RPMI8226 (cell line): ENCODE results near the gene LIMA1.
"Not testable (repeated sequence)": the region's sequence is repeated elsewhere in the genome, so short reads cannot be mapped to it uniquely, and the experiment has no call there.

Experiments used
- DNase-seq: peaks from one replicate; pipeline ENCODE4 v3.0.0-alpha.2; 2015

LIMA1 gene

DNA sequence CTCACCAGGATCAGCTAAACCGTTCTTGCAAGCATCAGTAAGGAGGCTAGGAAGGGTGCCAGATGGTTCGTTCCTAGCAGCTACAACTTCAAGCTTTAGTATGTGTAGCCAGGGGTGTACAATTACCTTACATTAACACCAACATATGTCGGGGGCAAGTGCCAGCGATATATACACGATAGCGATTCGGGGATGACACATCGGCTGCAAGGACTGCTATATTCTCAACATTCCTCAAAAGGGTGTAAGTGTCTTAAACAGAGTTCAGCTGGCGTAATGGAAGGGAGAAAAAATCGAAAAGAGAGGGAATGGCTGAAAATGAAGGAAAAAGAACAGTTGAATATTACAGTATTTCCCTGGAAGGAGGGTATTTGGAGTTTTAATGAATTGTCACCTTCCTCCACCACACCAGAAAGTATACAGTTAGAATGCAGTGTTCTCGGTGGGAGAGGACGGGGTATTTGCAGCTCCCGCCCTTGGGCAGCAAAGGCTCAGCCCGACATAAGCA, 545 bp downstream of the LIMA1 start:
- no peak for DNase-seq

DNA sequence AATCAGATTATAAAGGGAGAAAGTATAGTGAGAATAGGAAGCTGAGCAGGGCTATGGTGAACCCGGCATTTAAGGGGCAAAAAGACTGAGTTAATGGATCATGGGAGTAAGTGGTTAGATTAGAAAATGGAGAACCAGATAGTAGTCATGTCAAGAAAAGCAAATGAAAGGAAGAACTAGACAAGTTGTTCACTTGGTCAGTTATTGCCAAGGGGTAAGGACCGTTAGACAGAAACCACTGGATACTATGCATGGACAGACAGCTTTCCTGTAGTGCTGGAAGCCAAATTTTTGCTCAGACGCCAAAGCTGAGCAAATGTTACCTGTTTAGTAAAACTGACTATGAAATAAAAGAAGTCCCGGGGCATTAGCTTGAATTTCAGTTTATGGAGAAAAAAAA, 3.8 kb downstream of the LIMA1 start:
- no peak for DNase-seq

DNA sequence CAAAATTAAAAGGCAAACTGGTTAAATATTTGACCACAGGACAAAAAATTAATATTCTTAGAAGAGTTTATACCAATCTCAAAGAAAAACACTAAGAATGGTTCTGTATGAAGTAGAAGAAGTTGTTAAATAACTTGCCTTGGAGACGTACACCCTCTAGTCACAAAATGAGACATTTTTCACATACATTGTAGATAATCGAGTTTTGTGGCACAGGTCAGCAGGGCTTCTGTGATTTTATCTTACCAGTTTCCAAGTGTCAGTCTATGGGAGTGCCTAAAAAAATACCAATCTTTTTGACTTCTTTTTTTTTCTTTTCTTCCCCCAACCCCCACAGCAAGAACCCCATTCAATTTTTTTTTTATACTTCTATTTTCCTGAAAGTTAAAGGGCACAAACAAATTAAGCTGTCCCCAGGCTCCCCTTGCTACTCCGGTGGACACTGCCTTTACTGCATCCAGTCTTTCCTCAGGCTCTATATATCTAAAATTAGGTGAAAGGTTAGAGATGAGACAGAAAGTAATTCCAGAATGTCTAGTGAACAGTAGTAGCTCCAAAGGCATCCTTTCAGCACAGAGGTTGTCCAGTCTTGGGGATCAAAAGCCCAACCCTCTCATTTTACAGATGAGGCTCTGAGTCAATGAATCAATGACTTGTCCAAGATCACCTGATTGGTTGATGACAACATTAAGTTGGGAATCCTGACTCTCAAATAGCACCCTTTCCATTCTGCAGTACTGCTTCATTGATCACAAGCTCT, 6.2 kb downstream of the LIMA1 start:
- DNase-seq = no peak

DNA sequence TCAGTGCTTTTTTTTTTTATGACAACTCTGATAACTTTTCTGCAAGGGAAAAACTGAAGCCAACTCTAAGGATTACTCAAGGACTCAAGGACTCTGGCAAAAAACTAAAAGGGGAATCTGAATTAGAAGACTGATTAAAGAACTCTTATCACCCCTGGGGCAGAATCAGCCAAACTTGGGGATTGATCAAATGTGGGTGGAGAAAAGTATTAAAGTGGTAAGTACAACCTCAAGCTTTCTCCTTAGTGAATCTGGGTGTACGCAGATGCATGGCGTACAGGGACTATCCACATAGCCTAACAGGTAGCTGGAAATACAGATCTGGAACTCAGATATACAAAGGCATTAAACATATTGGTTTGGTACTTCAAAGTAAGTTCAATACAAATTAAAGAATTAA, 7.3 kb downstream of the LIMA1 start:
- DNase-seq = no peak

DNA sequence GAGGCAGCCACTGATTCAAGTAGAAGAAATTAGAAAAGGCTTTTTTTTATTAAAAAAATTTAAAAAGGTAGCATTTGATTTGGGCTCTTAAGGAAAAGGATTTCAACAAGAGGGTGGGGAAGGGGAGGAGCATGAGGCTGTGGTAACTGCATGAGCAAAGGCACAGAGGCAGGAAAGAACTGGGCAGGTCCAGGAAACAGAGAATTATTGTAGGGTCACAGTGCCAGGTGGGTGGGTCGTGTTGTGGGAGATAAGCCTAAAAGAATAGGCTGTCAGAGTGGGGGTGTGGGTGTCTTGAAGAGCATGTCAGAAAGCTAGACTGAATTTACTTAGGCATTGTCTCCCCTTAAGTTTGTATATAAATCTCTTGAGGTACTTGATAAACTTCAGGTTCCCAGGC, 7.8 kb downstream of the LIMA1 start:
- DNase-seq = no peak

DNA sequence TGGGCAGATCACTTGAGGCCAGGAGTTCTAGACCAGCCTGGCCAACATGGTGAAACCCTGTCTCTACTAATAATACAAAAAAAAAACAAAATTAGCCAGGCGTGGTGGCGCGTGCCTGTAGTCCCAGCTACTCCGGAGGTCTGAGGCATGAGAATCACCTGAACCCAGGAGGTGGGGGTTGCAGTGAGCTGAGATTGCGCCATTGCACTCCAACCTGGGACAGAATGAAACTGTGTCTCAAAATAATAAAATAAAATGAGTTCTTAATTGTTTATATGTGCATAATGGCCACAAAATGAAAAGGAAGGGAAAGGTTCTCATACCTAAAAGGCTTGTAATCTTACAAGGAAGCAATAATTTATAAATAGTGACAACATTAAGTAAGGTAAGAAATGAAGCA, 8.2 kb downstream of the LIMA1 start:
- not testable (repeated sequence) for DNase-seq

DNA sequence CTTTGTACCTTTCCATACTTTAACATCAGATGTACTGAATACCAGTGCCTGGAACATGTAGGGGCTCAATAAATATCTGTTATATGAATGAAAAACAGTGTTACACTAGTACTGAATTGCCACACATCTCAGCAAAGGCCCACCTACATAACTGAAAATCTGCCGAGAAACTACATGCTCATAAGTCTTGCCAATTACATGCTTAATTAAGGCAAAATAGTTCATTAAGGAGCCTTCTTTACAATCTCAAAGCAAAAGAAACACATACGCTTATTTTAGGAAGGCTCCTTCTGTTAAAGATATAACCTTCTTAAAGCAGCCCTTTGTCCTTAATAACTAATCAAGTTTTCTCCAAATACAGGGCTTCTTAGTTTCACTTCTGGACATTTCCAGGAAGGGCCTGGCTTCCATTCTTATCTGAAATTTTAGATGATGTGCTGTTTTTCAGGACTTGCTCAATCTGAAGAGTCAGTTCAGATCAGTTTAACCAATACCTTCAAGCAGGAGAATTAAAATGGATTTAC, 11.5 kb downstream of the LIMA1 start:
- DNase-seq = no peak

DNA sequence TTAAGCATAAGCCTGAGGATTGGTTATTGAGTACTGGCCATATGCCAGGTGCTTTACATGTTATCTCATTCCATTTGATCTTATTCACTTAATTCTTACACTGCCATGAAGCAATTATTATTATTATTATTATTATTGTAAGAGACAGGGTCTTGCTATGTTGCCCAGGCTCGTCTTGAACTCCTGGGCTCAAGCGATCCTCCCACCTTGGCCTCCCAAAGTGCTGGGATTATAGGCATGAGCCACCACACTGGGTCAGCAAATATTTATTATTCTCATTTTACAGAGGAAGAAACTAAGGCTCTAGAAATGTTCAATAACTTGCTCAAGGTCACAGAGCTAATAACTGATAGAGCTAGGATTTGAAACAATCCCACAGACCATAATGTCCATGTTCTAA, 14.8 kb downstream of the LIMA1 start:
- DNase-seq = no peak

DNA sequence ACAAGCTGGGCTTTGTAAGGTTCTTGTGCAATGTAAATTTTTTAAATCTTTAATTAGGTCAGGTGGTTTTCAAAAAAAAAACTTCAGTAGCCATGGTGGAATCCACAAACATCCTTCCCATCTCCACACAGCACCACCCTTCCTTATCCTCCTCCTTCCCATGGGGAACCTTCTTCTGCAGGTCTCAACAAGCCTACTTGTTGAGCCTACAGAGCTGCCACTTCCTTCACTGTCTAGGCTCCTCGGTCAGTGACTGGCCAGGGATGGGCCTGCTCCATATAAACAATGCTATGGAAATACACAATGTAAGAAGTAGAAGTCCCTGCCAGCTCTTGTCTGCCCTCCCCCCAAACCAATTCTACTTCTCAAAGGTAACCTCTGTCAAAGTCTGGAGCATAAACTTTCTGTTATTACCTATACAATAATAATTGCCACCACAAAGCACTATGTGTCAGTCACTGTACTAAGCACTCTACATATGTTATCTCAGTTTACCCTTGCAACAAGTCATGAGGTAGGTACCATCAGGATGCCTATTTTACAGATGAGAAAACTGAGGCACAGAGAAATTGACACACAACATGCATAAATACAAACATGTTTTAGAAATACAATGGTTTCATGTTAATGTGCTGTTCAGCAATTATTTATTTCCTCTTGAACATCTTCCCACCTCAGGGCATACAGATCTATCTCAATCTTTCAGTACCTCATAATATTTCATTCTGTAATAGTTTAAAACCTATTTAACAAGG, 17.4 kb downstream of the LIMA1 start:
- DNase-seq = no peak

DNA sequence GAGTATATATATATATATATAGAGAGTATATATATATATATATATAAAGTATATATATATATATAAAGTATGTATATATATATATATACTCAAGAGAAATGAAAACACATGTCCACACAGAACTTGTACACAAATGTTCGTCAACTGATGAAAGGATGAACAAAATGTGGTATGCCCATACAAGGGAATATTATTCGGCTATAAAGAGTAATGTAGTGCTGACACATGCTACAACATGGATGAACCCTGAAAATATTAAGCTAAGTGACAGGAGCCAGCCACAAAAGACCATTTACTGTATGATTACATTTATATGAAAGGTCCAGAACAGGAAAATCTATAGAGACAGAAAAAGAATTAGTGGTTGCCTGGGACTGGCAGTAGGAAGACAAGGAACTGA, 19.5 kb downstream of the LIMA1 start:
- DNase-seq = no peak

DNA sequence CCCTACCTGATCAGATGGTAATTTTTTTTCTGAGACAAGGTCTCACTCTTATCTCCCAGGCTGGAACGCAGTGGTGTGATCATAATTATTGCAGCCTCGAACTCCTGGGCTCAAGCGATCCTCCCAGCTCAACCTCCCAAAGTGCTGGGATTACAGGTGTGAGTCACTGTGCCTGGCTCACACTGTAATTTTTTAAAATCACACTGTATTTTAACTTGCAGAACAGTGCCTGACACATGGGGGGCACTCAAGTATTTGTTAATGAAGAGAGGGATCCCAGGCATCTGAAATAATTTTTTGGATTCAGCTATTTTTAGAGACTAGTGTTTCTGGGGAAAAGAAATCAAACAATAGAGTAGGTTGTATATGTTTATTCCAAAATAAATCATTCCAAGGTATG, 21.7 kb downstream of the LIMA1 start:
- no peak for DNase-seq

DNA sequence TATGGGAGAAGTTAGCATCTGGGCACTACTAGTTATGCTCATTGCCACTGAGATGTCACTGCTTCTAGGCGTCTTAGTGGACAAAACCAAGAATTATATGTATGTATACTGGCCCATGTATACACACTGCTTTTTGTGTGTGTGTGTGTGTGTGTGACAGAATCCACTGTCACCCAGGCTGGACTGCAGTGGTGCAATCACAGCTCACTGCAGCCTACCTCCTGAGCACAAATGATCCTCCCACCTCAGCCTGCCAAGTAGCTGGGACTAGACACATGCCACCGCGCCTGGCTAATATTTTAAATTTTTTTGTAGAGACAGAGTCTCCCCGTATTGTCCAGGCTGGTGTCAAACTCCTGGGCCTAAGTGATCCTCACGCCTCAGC, 25.2 kb downstream of the LIMA1 start:
- no peak for DNase-seq

DNA sequence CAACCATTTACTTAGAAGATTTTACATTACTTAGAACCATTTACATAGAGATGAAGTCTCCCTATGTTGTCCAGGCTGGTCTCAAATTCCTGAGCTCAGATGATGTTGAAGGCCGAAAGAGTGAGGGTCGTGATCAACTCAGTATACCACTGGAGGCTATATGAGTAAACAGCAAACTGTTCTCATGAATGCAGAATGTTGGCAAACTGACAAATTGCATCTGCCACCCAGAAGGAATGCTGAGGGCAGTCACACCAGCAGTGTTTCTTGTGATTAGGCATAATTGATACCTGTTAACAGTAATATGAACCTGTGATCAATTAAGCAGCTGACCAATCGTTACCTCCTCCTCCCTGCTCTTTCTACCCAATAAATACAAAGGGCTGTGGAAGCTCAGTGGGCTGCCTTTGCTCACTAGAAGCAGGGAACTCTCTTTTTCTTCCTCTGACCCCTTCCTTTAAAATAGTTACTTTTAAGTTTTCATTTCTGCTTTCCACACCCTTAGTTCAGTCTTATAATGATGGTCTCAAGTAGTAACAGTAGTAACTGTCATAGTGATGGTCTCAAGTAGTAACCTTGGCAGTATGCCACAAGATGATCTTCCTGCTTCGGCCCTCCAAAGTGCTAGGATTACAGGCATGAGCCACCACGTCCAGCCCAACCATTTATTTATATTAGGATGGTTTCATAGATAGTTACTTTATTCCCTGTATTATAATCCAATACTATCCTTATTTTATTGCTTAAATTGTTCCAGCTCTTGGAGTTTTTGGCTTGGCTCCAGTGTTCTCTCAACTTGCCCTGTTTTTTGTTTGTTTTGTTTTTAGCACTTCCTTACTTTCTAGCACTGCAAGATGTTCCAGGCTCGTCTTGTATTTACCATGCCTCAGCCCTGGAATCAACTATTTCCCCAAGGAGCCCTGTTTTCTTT, 25.8 kb downstream of the LIMA1 start:
- no peak for DNase-seq

DNA sequence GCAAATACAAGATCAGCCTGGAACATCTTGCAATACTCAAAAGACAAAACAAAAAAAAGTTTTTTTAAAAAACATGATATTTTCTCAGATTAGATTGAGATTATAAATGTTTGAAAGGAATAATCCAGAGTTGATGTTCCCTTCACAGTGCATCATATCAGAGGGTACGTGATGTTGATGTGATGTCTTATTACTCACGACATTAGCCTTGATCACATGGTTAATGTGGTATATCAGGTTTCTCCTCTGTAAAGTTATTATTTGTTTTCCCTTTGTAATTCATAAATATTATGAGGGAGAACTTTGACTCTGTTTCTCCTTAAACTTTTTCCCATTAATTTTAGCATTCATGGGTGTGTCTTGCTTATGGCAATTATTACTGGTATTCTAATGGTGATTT, 26.6 kb downstream of the LIMA1 start:
- DNase-seq = no peak

DNA sequence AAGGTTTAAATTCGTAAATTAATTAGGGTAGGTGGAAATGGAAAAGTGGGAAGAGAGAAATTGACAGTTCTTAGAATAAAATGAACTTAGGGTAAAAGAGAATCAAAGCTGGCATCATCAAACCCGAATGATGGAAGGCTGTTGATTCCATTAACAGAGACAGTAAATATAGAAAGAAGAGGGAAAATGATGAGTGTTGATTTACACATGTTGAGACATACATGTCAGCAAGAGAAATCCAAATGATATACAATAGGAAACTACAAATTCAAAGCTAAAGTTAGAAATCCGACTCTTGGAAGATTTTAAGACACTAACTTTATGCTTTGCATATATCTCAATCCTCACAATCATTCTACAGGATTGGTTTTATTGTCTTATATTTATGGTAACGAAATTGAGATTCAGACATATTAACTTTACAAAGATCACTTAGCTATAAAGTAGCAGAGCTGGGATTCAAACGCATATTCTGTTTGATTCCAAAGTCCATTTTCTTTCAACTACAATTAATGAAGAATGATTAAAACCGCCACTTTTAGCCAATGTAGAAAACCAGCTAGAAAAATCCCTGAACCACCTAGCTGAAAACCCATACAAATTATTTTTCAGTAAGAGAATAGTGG, 30.2 kb downstream of the LIMA1 start:
- DNase-seq = no peak

DNA sequence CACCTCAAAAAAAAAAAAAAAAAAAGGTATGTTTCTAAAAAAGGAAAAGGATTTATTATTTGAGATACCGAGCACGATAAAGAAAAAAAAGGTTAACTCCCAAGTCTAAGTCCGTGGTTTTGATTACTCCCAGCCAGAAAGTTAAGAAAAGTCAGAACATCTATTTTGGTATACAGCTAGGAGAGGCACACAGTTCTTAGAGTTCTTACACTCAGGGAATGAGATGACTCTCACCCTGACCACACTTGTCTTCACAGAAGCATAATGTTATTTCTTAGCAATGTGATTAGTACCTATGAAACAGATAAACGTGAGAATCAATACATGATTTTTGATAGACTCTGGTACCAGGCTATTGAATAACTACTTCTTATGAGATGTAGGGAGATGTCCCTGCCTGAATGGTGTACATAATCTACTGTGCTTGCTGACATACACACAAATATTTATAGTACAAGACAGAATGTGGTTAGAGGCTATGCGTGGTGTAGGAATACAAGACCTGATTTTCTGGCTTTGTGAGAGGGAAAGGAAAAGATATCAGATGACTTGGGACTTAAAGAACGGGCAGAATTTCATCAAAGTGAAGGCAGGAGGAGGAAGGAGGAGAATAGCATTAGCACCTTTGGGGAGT, 31.6 kb downstream of the LIMA1 start:
- DNase-seq = no peak

DNA sequence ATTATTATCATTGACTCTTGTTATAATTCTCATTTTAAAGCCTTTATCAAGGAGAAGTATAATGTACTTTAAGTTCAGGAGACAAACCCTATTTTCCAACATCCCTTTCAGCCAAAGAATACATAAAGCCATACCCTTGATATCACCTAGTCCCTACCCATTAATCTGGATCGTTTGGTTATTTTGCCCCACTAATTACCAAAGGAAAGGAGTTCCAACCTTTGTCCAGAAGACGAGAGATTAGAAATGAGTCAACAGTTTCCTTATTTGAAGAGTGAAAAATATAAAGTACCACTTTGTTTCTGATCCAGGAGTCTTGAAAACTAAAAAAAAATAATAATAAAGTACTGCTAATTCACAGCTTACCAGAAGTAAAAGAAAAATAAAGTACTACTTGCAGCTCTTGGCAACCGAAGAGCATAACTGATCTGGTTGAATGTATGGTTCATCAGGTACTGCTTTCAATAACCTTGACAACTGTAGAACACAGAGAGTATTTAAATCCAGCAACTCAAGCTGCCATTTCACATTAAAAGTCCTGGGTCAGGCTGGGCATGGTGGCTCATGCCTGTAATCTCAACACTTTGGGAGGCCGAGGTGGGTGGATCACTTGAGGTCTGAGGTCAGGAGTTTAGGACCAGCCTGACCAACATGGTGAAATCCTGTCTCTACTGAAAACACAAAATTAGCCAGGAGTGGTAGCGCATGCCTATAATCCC, 33.7 kb downstream of the LIMA1 start:
- DNase-seq = no peak

DNA sequence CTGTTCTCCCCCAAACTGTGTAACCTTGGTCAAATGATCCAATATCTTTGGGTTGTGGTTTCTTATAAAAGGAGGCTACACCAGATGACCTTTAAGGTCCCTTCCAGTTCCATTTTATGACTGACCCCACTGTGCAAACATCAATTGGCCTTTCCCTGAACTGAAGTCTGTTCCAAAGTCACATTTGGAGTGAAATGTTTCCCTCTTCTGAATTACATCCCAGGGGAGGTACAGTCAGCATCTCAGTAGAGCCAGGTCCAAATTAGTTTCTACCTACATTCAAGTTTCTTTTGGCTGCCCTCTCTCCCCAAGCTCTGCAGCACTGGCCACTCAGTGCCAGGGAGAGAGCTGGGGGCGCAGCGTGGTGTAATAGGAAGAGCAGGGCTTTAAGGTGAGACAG, 34.4 kb downstream of the LIMA1 start:
- DNase-seq = no peak

DNA sequence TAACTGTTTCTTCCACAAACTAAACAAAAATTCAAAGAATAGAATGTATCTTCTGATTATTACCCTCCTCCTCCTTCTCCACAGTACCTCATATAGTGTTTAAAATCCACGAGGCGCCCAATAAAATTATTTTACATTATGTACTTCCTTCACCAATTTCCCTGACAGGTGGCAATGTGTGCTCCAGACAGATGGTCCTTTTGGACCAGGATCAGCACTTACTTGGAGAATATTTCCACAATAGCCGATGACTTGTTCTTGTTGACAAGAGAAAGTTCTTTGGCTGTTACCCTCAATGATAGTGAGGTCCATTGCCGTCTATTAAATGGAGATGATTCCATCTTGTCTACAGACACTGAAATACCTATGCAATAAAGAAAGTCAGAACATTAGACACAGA, 34.9 kb downstream of the LIMA1 start:
- no peak for DNase-seq

DNA sequence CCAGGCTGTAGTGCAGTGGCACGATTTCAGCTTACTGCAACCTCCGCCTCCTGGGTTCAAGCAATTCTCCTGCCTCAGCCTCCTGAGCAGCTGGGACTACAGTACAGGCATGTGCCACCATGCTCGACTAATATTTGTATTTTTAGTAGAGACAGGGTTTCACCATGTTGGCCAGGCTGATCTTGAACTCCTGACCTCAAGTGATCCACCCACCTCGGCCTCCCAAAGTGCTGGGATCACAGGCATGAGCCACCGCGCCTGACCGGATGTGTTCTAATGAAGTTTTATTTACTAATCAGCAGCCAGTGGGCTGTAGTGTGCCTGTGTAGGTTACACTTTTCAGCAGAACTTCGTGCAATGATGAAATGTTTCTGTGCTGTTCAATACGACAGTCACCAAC, 35.7 kb downstream of the LIMA1 start:
- not testable (repeated sequence) for DNase-seq

DNA sequence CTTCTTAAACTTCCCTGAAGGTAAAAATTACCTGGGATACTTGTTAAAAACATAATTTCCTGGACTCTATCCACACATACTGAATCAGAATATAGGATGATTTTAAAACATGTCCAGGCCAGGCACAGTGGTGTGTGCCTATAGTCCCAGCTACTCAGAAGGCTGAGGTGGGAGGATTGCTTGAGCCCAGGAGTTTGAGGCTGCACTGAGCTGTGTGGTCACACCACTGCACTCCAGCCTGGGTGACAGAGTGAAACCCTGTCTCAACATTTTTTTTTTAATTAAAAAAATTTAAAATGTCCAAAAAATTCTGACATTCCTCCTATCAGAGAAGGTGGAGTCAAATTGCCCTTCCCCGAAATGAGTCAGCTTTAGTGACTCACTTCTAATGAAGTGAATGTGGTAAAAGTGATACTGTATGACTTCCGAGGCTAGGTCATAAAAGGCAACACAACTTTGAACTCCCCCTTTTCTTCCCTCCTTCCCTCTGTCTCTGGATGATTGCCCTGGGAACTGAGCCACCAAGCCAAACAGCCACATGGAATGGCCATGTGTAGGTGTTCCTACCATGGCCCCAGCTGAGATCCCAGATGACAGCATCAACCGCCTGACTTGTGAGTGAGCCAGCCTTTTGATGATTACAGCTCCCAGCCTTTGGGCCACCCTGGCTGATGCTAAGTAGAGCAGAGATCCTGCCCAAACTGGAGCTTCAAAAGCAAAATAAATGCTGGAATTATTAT, 36.3 kb downstream of the LIMA1 start:
- no peak for DNase-seq
